Skin epidermis (tissue), 12 donors: ENCODE measurements around the gene FAM32A.

Experiments used
- H3K27ac ChIP-seq, 21 experiments: fragments of 200-600 bp; sonication (generic) in 11 of 21; one replicate each; pipeline ENCODE4 v1.5.0; 2020; ENCODE audit warnings: mild to moderate bottlenecking in 3 of 21, inconsistent platforms in 2 of 21, moderate library complexity in 2 of 21
- H3K4me3 ChIP-seq, 7 experiments: fragments of 200-600 bp; sonication (generic) in 2 of 7; one replicate each; pipeline ENCODE4 v1.5.0; 2020; ENCODE audit warnings: inconsistent platforms in 2 of 7, mild to moderate bottlenecking in 2 of 7, moderate library complexity in 1 of 7

FAM32A gene

DNA sequence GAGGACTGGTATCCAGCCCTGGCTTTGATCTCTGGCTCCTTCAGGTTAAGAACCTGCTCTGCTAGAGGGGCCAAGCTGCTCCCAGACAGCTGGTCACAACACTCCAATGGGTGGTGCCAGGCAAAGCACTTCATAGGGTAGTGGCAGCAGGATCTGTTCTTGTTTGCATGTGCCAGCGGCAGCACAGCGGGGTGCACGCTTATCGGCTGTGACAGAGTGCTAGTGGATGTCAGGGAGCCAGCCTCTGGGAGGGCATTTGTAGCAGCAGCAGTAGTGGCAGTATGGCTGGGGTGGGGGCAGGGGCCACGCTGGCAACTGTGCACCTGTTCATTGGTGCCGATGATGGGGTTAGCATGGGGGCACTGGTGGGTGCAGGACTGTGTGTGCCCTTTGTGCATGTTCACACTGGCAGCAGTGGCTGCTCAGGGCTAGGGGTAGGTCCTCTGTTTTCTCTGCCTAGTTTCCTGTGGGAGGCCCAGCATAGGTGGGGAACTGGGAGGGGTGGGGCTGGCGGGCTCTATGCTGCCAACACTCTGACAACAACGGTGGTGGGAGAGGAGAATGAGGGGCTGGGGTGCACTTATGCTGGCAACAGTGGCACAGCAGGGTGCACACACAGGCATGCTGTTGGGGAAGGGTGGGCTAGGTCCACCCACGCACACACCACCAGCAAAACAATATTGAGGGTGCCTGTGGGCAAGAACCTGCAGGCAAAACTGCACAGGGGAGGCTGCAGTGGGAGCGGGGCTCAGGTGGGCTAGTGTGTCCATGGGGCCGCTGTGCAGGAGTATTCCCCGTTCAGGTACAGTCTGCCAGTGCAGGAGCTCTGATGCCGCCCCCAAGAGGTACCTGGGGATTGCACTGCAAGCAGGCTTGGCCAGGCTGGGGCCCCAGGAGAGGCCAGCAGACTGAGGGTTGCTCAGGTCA lies 31.8 kb downstream of the FAM32A start:
- Histone ChIP-seq H3K27ac (peak overlapping the region in 1 of 21 experiments; percentile 7), H3K4me3 (no peak overlapping the region)

DNA sequence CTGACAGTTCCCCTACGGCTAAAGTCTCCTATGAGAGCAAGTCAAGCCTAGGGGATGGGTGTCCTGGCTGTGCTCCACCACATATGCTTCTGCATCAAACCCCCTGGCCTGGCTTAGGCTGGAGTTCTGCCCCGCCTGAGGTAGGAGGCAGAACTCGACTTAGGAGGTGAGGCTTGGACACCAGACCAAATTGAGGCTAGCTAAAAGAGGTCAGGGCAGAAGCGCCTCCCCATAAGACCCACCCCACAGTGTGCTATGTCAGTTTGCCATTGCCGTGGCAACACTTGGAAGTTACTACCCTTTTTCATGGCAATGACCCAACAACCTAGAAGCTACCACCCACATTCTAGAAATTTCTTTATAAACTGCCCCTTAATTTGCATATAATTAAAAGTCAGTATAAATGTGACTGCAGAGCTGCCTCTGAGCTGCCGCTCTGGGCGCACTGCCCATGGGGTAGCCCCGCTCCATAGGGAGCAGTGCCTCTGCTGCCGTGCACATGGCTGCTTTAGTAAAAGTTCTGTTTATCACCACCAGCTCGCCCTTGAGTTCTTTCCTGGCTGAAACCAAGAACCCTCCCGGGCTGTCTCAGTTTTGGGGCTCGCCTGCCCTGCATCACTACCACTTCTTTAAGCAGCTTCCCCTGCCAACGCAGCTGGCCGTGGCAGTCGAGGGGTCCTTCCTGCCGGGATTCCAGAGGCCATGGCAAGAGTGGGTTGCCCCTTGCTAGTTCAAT lies 32.7 kb downstream of the FAM32A start:
- H3K4me3 ChIP-seq = no peak overlapping the region
- H3K27ac ChIP-seq = peak overlapping the region in 1 of 21 experiments; percentile 7

DNA sequence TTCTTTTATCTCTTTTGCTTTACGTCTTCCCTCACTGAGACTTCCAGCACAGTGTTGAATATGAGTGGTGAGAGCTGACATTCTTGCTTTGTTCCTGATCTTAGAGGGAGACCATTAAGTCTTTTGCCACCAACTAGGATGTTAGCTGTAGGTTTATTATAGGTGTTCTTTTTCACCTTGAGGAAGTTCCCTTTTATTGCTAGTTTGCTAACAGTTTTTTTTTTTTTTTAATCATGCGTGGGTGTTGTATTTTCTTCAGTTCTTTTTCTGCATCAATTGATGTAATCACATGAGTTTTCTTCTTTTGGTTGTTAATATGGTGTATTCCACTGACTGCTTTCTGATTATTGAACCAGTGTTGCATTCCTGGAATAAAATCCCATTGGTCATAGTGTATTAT lies 33.6 kb downstream of the FAM32A start:
- Histone ChIP-seq H3K4me3 (no peak overlapping the region), H3K27ac (no peak overlapping the region)

DNA sequence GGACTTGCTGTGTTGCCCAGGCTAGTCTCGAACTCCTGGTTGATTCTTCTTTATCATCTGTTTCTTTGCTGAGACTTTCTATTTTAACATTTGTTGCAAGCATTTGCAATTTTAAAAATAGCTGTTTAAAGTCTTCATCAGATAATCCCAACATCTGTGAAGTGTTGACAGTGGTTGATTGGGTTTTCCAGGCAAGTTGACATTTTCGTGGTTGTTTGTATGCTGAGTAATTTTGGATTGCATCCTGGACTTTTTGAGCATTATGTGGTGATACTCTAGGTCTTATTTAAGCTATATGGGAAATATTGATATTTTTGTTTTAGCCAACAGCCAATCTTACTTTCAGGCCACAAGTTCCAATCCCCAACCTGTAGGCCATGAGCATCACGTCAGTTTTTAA lies 37.6 kb downstream of the FAM32A start:
- Histone ChIP-seq H3K4me3 (no peak overlapping the region), H3K27ac (no peak overlapping the region)

DNA sequence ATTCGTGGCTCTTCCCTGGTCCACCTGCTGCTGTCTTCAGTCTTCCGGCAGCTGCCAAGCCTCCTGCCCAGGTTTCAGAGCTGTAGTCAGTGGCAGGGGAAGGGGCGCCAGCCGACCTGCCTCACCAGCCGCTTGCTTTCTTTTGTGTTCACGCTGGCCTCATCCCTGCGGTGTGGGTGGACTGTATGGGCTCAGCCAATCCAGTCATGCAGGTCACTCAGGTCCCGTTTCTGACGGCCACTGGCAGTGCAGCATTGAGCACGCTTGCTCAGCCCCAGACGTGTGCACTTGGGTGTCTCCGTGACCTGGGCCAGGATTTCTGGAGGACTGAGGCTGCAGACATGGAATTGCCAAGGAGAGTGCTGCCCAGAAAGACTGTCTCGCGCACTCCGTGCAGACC lies 38.5 kb downstream of the FAM32A start:
- Histone ChIP-seq H3K27ac (no peak overlapping the region), H3K4me3 (no peak overlapping the region)

DNA sequence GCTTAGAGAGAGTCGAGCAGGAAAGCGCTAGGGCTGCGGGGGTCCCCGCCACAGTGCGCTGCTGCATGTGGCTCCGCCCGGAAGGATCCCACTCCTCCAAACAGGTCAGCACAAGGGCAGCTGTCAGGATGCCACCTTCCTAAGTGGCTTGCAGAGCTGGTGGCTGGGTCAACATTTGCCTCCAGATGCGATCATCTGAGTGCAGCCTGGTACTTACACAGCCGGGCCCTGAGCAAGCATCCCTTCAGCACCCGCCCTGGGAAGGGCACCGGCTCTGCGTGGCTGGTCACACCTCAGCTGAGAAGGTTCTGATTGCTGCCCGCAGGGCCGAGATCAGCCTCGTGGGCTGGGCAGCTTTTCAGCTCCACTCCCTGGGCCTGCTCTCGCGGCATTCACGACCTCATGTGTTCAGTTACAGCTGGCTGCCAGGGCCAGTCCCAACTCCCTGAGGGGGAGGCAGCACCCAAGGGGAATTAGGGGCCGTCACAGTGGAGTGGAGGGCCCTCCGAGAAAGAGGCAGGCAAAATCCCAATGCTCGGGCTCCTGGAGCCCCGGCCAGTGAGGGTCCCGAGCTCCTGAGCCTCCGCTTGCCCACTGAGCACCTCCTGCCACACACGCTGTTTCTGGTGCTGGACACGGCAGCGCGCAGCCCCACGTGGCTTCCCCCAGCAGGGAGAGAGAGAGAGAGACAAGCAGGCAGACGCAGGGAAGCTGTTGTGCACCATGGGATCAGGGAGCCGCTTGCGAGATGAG lies 39.3 kb downstream of the FAM32A start:
- Histone ChIP-seq H3K4me3 (no peak overlapping the region), H3K27ac (no peak overlapping the region)

DNA sequence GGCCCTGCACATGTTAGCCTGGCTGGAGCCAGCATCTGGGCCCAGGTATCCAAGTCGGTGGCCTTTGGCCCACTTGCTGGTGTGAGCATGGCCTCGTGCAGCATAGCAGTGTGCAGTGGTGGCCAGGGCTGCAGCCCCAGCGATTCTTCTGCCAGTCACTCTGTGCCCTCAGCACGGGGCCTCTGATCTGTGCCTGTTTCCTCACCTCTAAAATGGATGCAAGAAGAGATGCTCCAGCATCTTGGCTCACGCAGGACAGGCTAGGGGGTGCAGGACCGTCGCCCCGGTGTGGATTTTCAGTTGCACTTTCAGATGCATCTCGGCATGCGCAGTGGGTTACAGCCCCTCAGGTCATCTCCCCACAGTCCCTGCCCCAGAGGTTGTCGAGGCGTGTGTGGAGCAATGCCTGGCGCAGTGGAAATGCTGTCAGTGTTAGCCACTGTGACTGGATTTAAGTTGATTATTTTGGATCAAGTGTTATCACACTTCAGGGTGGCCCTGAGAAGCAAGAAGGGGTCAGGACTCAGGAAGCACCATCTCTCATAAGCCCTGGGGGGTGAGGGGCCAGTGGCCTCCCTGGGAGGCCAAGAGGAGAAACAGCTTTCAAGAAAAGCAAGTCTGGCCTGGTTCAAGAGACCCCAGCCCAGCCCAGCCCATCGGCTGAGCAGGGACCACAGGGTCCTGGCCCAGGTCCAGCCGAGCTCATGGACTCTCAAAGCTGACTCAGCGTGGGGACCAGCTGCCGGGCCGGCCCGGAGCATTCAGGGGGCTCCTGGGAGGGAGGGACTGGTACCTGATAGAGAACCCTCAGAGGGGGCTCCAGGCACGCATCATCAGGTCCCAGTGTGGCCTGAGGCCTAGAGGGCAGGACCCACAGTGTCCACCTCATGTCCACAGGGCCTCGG lies 40.3 kb downstream of the FAM32A start:
- no peak overlapping the region for H3K4me3 ChIP-seq
- no peak overlapping the region for H3K27ac ChIP-seq

DNA sequence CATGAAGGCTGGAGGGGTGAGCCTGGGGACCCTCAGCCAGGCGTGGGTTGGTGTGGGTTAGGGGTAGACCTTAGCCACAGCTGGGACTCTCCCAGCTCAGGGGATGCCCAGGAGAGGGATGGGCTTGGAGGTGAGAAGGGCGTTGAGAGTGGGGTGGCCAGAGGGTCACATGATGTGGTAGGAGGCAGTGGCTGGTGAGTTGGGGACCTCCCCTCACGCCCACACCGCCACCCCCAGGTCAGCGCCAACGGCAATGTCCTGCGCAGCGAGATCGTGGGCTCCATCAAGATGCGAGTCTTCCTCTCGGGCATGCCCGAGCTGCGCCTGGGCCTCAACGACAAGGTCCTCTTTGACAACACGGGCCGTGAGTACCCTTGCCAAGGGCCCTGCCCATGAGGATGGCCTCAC lies 41.0 kb downstream of the FAM32A start:
- H3K4me3 ChIP-seq = no peak overlapping the region
- no peak overlapping the region for H3K27ac ChIP-seq

DNA sequence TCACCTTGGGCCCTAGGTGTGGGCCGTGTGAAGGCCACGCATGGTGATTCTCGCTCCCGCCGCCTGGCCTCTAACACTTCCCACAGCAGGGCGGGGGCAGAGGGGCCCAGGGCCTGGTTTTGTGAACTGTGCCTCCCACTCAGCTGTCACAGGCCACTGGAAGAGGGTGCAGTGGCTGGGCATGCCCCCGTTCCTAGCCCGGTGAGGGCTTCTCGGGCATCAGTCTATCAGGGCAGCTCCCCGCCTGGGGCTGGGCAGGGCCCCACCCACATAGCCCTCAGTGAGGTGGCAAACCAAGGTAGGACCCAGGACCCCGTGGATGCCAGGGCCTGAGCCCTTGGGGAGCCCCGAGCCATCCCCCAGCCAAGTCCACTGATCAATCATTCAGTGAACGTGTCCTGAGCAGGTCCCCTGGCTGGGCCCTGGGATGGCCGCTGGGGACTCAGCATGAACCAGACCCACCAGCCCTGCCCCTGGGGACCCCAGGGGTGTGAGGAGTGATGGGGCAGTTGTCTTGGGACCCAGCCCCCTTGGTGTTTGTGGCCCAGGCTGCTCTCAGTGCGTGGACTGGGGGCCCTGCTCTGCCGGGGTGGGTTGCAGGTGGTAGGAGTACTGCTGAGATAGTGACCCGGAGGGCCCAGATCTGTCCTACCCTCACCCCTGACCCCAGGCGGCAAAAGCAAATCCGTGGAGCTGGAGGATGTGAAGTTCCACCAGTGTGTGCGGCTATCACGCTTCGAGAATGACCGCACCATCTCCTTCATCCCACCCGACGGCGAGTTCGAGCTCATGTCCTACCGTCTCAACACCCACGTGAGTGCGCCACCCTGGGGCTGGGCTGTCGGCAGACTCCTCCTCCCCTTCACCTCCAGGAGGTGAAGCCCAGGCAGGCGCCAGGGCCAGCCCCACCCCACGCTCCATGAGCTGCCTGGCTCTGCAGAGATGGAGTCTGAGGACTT lies 41.9 kb downstream of the FAM32A start:
- no peak overlapping the region for H3K4me3 ChIP-seq
- no peak overlapping the region for H3K27ac ChIP-seq

DNA sequence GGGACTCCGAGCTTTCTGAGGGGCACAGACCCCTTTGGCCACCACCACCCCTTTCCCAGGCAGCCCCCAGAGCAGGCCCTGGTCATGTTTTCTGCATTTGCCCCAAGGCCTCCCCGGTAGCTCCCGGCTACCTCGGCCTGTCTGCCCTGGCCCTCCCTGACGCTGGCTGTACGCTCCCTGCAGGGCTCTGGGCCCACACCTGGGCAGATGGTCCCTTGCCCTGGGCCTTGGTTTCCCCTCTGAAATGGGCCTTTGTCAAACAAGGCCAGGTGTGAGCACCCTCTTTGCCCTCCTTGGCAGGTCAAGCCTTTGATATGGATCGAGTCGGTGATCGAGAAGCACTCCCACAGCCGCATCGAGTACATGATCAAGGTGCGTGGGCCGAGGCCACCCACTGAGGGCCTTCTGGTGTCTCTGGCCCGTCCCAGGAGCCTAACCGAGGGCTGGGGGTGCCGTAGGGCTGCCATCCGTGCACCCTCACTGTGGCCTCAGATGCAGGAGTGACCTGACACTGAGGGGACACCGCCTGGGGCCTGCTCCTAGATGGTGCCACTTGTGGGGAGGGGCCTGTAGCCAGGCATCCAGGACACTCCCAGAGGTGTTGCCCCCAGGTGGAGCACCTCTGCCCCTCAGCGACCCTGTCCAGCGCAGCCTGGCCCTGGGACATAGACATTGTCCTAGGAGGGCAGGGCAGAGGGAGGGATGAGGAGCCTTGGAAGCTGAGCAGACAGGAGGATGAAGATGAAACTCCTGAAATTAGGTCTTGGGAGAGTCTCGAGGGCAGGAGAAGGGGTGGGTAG lies 42.8 kb downstream of the FAM32A start:
- no peak overlapping the region for H3K4me3 ChIP-seq
- H3K27ac ChIP-seq = no peak overlapping the region

DNA sequence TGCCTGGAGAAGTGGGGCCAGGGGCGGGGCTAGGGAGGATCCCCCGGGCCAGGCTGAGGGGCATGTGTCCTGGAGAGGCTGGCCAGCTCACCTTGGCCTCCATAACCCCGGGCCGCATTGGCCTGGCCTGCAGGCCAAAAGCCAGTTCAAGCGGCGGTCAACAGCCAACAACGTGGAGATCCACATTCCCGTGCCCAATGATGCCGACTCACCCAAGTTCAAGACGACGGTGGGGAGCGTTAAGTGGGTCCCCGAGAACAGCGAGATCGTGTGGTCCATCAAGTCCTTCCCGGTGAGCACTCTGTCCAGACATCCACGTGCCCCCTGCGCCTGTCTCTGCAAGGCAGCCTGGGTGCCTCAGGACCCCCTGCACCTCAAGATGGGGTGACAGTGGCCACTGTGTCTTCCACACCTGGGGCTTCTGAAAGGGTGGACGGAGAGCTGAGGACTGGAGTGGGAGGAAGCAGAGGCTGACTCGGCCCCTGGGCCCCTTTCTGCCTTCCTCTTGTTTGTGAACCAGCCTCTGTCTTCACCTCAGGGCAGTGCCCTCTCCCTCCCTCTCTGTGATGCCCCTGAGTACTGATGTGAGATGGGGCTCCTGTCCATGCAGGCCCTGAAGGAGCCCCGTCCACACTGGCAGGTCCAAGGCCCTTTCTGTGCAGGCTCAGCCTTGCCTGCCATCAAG lies 43.6 kb downstream of the FAM32A start:
- H3K27ac ChIP-seq = no peak overlapping the region
- H3K4me3 ChIP-seq = no peak overlapping the region

DNA sequence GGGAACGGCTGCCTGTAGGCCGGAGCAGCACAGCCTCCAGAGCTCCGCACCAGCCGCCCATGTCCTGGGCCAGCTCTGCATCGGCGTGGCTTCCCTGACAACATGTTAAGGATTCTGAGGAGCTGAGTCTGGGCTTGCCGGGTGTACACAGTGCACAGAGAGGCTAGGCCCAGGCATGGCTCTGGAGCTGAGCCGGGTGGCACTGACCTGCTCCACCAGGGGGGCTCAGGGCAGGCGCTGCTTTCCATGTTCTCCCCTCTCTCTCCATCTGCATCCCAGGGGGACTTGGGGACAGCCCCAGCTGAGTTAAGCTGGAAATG lies 44.1 kb downstream of the FAM32A start:
- Histone ChIP-seq H3K27ac (no peak overlapping the region), H3K4me3 (no peak overlapping the region)

DNA sequence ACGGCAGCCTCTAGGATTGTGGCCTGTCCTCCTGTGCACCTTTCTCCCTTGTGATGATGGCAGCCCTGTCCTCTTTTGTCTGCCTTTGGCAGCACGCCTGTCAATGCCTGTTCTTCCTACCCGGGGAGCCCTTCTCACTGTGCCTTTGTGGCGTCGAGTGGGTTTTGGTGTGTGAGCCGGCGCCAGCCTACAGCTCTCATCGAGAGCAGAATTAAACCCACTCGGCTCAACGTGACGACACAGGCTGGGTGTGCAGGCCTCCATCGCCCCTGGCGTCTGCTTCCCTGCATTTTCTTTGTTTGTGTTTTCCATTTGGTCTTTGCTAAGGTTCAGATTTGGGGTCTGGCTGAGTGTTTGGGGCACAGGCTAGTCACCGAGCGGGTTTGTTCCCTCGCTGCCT lies 46.9 kb downstream of the FAM32A start:
- Histone ChIP-seq H3K27ac (no peak overlapping the region), H3K4me3 (no peak overlapping the region)

DNA sequence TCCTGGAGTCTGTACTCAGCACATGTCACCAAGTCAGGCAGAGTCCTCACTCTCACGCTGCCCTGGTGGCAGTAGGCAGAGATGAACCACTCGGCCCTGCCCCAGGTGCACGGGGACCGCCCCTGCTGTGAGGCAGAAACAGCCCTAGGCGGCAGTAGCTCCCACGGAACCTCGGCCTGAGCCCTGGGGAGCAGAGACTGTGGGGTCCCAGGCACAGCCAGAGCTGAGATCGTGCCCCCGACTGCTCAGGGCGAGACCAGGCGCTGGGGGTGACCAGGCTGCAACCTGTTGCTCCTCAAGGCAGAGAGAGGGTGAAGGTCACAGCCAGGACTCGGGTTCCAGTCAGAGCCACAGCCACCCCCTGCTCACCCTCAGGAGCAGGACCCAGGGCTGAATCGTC lies 47.4 kb downstream of the FAM32A start:
- no peak overlapping the region for H3K27ac ChIP-seq
- H3K4me3 ChIP-seq = no peak overlapping the region

DNA sequence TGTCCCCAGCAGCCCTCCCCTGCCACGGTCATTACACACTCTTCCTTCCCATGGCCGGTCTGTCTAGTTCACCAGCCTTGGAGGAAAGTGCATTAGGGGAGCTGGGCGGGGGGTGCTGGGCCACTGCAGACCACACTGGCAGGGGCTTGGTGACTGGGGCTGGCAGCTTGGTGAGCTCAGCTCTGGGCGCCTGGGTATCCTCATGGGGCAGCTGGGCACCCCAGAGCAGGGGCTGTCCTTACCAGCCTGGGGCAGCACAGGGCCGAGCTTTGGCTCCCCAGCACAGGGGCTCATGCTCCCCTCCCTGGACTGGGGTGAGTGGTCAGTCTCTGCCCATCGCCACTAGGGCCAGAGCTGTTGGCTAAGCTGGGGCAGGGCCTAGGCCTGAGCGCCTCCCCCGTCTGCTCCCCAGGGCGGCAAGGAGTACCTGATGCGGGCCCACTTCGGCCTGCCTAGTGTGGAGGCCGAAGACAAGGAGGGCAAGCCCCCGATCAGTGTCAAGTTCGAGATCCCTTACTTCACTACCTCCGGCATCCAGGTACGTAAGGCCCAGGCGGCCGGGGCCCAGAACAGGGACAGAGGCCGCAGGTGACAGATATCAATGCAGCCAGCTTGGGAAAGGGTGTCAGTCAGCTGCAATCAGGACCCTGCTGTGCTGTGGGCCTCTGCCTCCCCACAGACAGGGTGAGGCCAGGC lies 48.0 kb downstream of the FAM32A start:
- H3K4me3 ChIP-seq = no peak overlapping the region
- no peak overlapping the region for H3K27ac ChIP-seq

DNA sequence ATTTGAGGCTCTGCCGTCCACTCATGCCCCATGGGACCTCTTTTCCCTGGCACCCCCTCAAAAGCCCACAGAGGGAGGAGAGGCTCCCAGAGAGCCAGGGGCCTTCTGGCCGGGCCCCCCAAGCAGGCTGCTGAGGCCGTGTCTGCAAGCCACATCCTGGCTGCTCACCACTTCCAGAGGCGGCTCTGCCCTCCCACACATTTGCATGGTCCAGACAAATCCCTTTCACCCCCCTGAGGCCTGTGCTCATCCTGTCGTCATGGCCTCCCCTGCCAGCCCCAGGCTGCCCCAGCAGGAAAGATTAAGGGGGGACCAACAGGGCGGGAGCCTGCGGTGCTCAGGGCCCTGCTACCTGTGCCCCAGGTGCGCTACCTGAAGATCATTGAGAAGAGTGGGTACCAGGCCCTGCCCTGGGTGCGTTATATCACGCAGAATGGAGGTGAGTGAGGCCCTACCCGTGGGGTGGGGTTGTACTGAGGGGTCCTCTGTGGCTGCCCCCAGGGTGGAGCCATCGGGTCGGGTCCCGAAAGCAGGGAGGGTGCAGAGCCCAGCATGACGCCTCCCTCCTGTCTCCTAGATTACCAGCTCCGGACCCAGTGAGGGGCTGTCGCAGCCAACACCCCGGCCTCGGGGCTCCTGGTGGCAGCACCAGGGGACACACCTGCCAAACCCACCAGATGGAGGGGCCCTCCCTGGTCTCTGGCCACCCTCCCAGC lies 48.8 kb downstream of the FAM32A start:
- no peak overlapping the region for H3K27ac ChIP-seq
- no peak overlapping the region for H3K4me3 ChIP-seq
